ENCODE results near the gene COX7A2L. TPM values are rescaled to one million over a fixed set of nuclear protein-coding genes. Genes with fewer than 3 reads are reported as not detected.
"Not testable (repeated sequence)": the region's sequence is repeated elsewhere in the genome, so short reads cannot be mapped to it uniquely, and the experiment has no call there.

COX7A2L gene
- 100 to 1,000 TPM; 175 to 200 (median 186) TPM for polyA plus RNA-seq (ENCODE audit: insufficient read depth in 1 of 5, insufficient read length in 5 of 5, low replicate concordance in 1 of 5)
- long read RNA-seq, donor 1, transcript COX7A2L-201 (3 exons, 1,112 nt), result major isoform, 144 of 196 reads
- long read RNA-seq, donor 1, partial matches to known transcripts, result 32 of 196 reads
- long read RNA-seq, donor 1, other reads (novel, unspliced or antisense), result 15 of 196 reads
- long read RNA-seq, donor 2, transcript COX7A2L-201 (3 exons, 1,112 nt), result major isoform, 90 of 128 reads
- long read RNA-seq, donor 2, partial matches to known transcripts, result 30 of 128 reads
- long read RNA-seq, donor 2, other reads (novel, unspliced or antisense), result 7 of 128 reads
- long read RNA-seq, donor 3, transcript COX7A2L-201 (3 exons, 1,112 nt), result major isoform, 115 of 232 reads
- long read RNA-seq, donor 3, partial matches to known transcripts, result 98 of 232 reads
- long read RNA-seq, donor 3, other reads (novel, unspliced or antisense), result 16 of 232 reads
- long read RNA-seq, donor 4, transcript COX7A2L-201 (3 exons, 1,112 nt), result major isoform, 69 of 101 reads
- long read RNA-seq, donor 4, partial matches to known transcripts, result 22 of 101 reads
- long read RNA-seq, donor 4, other reads (novel, unspliced or antisense), result 6 of 101 reads
- long read RNA-seq, donor 5, transcript COX7A2L-201 (3 exons, 1,112 nt), result major isoform, 158 of 208 reads
- long read RNA-seq, donor 5, transcript COX7A2L-204 (2 exons, 540 nt), result minor isoform, 13 of 208 reads
- long read RNA-seq, donor 5, partial matches to known transcripts, result 22 of 208 reads
- long read RNA-seq, donor 5, other reads (novel, unspliced or antisense), result 15 of 208 reads
- long read RNA-seq, donor 6, transcript COX7A2L-201 (3 exons, 1,112 nt), result major isoform, 144 of 185 reads
- long read RNA-seq, donor 6, partial matches to known transcripts, result 20 of 185 reads
- long read RNA-seq, donor 6, other reads (novel, unspliced or antisense), result 17 of 185 reads
- long read RNA-seq, donor 7, transcript COX7A2L-201 (3 exons, 1,112 nt), result major isoform, 90 of 139 reads
- long read RNA-seq, donor 7, partial matches to known transcripts, result 32 of 139 reads
- long read RNA-seq, donor 7, other reads (novel, unspliced or antisense), result 14 of 139 reads
- long read RNA-seq, donor 8, transcript COX7A2L-201 (3 exons, 1,112 nt), result major isoform, 54 of 77 reads
- long read RNA-seq, donor 8, partial matches to known transcripts, result 15 of 77 reads
- long read RNA-seq, donor 8, other reads (novel, unspliced or antisense), result 7 of 77 reads

GRCh38 chr2:42360890-42361727 is at the start of gene COX7A2L:
COX7A2L (minus strand) TSS chr2:42361217; CDS start chr2:42361161, 56 bp downstream.
- peak; percentile 97 to 98 for DNase-seq

GRCh38 chr2:42408009-42408408 is 47.0 kb upstream of the COX7A2L start:
- no peak for DNase-seq

- DNase-seq, result no peak
Observed at GRCh38 chr2:42407476-42407875, 46.5 kb upstream of the COX7A2L start.

- no peak for DNase-seq
Observed at GRCh38 chr2:42404676-42405075, 43.7 kb upstream of the COX7A2L start.

DNA sequence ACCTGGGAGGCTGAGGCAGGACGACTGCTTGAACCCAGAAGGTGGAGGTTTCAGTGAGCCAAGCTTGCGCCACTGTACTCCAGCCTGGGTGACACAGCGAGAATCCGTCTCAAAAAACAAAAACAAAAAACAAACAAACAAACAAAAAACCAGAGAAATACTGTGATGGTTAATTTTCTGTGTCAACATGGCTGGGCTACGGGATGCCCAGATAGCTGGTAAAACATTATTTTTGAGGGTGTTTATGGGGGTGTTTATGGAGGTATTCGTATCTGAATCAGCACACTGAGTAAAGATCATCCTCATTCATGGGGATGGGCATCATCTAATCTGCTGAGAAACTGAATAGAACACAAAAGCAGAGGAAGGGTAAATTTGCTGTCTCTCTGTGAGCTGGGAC is 40.8 kb upstream of the COX7A2L start:
- no peak for DNase-seq

DNA sequence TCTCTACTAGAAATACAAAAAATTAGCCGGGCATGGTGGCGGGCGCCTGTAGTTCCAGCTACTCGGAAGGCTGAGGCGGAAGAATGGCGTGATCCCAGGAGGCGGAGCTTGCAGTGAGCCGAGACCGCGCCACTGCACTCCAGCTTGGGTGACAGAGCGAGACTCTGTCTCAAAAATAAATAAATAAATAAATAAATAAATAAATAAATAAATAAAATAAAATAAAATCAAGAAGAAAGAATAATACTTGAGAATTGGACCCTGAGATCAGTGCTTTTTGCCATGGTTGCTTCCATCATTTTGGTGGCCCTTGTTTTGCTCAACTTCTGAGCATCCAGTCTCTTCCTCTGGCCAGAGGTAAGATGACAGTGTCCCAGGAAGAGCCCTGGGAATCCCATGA is 37.0 kb upstream of the COX7A2L start:
- DNase-seq, result not testable (repeated sequence)

- DNase-seq, result not testable (repeated sequence)
Observed at GRCh38 chr2:42393320-42393719, 32.3 kb upstream of the COX7A2L start.

- no peak for DNase-seq
Observed at GRCh38 chr2:42392191-42392590, 31.2 kb upstream of the COX7A2L start.

DNA sequence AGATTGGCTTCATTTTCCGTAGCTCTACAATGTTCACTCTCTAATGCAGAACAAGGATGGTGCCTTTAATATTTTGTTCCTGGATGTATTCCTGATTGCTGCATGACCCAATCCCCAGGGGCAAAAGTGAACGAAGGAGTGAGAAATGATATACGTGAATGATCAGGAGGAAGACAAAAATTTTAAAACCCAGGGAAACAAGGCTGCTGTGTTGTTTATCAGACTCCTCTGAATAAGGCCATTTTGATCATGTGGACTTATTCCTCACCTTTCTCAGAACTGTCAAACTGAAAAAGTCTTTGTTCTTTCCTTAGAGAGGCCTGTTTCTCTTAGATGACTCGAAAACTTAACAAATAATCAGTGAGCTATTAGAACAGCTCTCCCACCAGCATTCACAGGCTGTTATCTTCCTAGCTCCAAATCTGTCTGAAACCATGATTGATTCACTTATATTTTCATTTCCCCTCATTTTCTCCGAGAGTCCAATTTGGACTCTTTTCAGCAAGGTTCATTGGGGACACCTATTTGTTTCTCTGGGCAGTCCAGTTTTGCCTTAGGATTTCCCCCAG is 29.5 kb upstream of the COX7A2L start:
- no peak for DNase-seq

- no peak for DNase-seq
Observed at GRCh38 chr2:42386682-42387081, 25.7 kb upstream of the COX7A2L start.

- no peak for DNase-seq
Observed at GRCh38 chr2:42385225-42385624, 24.2 kb upstream of the COX7A2L start.

- no peak for DNase-seq
Observed at GRCh38 chr2:42383855-42384530, 23.0 kb upstream of the COX7A2L start.

- DNase-seq, result no peak
Observed at GRCh38 chr2:42382144-42382543, 21.1 kb upstream of the COX7A2L start.

- not testable (repeated sequence) for DNase-seq
Observed at GRCh38 chr2:42380026-42380425, 19.0 kb upstream of the COX7A2L start.

- no peak for DNase-seq
Observed at GRCh38 chr2:42378415-42378814, 17.4 kb upstream of the COX7A2L start.

- no peak for DNase-seq
Observed at GRCh38 chr2:42376758-42377157, 15.7 kb upstream of the COX7A2L start.

- no peak for DNase-seq
Observed at GRCh38 chr2:42372474-42373200, 11.6 kb upstream of the COX7A2L start.

DNA sequence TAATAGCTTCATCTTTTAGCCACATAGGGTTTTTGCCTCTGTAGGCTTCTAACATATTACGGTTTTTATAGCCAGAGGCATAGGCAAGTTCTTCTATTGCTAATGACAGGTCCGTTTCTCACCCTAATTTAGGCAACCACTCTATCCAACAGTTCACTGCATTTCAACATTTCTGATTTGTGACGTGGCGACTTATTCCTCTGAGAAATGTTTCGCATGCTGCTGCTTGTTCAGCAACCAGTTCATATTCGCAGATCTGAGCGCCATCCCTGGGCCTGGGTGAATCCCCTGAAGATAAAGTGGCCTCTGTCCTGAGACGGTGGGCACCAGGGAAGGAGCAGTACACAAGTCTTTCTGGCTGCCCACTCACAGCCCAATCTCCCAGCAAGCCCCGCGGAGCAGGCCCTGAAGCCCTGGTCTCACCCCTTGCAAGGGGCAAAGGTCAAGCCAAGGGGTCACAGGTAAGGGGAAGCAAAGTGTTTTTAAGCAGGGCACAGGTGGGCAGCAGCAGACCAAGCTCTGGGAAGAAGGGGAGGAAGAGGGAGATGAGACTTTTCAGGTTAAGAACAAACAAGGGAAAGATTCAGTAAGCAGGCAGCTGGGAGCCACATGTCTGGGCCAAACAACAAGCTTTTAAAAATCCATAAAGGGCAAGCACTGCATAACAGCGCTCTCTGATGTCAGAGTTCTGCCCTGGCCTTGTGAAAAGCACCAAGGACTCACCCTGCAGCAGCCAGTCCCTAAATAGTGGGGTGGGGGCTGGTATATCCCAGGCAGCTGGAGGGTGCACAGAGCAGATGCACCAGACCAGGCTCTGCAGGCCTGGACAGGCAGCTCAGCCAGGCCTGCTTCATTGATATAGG is 10.8 kb upstream of the COX7A2L start:
- no peak for DNase-seq

Measured in right lung (tissue), 10 donors.